HG03039 (cell line): Measurements from ENCODE around the gene IZUMO4.

Experiments used
- ATAC-seq: cut with Tn5 transposase; IDR thresholded peaks from one replicate; pipeline ENCODE4 v1.9.1; 2021; ENCODE audit warnings: mild to moderate bottlenecking, moderate library complexity; ENCODE audit not compliant: unreplicated experiment

IZUMO4 gene

GRCh38 chr19:2058570-2059421 lies 37.9 kb upstream of the IZUMO4 start:
- no peak for ATAC-seq

GRCh38 chr19:2059422-2060201 lies 37.1 kb upstream of the IZUMO4 start:
- ATAC-seq, result no peak

- peak; percentile 19 for ATAC-seq
These were observed 35.7 kb upstream of the IZUMO4 start for GRCh38 chr19:2060884-2061494.

- peak; percentile 60 for ATAC-seq
These were observed 35.0 kb upstream of the IZUMO4 start for GRCh38 chr19:2061495-2062388.

DNA sequence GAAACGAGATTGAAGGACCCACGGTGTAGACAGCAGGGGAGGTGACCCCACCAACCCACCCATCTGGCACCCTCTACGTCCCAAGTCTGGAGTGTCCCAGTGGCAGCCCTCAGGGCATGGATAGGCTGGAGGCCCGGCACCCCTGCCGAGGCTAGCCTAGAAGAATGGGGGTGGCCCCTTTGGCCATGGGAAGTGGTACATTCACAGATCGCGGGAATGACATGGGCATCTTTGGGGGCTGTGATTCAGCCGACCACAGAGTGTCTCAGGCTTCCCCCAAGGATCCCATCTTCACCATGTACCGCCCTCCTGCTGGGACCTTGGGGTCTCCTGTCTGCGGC lies 34.4 kb upstream of the IZUMO4 start:
- ATAC-seq, result no peak

- no peak for ATAC-seq
These were observed 33.9 kb upstream of the IZUMO4 start for GRCh38 chr19:2062770-2063169.

GRCh38 chr19:2063824-2064223 lies 32.9 kb upstream of the IZUMO4 start:
- no peak for ATAC-seq

- ATAC-seq, result no peak
These were observed 32.3 kb upstream of the IZUMO4 start for GRCh38 chr19:2064395-2064787.

GRCh38 chr19:2064788-2065524 lies 31.8 kb upstream of the IZUMO4 start:
- no peak for ATAC-seq

GRCh38 chr19:2070436-2070827 lies 26.3 kb upstream of the IZUMO4 start:
- no peak for ATAC-seq

GRCh38 chr19:2070986-2071673 lies 25.6 kb upstream of the IZUMO4 start:
- no peak for ATAC-seq

- ATAC-seq, result no peak
These were observed 23.8 kb upstream of the IZUMO4 start for GRCh38 chr19:2072757-2073551.

DNA sequence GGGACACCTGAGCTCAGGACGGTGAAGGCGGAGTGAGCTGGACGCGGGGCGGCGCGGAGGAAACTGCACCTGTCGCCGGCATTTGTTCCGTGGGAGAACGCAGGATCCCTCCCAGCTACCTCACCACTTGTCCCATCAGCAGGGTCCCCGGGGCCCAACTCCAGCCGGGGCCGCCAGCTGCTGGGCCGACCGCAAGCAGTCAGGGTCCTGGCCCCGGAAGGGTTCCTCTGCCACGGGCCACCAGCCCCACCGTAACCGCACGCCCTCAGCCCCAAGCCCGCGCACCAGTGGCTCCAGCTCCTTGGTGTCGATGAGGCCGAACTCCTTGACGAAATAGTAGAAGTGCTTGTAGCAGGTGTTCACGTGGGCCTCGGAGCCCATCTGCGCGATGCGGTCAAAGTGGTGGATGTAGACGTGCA lies 20.2 kb upstream of the IZUMO4 start:
- ATAC-seq, result no peak

DNA sequence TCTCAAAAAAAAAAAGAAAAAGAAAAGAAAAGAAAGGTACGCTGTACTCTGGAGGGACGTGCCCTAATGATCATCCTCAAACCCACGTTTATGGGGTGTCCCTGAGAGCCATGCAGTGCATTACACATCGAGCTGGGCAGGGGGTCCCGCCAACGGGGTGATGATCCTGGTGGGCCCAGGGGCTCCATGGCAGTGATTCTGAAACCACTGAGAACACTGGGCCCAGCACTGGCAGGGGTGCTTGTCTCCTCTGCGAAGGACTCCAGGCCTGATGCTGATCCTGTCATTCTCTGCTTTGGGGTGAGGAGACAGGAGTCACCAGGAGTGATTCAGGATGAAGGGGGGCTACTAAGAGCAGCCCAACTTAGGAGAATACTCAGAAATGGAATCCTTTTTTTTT lies 19.3 kb upstream of the IZUMO4 start:
- ATAC-seq, result no peak

DNA sequence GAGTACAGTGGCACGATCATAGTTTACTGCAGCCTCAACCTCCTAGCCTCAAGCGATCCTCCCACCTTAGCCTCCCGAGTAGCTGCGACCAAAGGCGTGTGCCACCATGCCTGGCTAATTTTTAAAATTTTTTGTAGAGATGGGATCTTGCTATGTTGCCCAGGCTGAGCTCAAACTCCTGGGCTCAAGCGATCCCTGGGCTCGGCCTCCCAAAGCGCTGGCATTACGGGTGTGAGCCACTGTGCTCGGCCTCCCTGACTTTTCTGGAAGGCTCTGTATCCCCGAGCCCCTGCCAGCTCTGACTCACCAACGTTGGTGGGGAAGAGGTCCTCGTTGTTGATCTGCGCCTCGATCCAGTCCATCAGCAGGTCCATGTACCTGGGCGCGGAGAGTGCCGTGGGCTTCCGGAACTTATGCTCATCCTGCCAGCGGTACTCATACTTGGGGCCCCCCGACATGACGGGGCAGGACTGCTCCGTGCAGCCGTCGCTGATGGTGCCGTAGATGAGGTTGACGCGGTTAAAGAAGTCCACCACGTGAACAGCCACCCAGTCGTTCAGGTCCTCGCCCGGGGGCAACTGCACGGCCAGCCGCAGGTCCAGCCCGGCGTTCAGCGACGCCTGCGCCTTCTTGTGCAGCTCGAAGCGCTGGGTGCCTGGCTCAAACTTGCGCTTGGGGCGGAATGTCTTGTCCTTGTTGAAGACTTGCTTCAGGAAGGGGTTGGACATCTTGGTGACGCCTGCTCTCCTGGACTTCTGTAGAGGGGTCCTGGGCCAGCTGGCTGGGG lies 18.7 kb upstream of the IZUMO4 start:
- no peak for ATAC-seq

DNA sequence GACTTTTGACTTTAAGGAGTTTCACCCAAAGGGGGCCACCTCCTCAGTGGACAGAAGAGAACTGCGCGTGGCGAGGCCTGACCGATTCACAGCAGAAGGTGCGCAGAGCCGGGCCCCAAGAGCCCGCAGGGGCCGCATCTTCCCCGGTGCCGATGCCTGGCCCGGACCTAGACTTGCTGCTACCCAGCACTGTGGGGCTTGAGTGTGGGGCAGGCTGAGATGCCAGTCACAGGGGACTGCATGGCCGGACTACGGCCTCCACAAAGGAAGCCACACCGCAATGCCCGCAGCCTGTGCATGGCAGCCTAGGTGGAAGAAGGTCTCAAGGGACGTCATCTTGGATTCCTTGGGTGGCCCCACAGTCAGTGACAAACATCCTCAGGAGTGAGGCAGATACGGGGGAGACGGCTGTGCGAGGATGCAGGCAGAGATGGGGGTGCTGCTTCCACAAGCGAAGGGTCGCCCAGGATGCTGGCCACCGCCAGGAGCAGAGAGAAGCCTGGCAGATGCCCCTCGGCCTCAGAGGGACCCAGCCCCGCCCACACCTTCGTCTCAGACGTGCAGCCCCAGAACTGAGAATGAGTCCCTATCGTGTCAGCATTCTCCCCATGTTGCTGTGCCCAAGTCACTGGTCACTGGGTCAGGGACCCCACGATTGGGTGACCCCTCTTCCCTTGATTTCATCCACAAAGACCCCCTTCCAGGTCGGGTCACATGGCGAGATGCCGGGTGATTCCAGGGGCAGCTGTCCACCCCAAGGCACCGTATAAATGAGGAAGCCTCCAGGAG lies 17.4 kb upstream of the IZUMO4 start:
- ATAC-seq, result no peak

DNA sequence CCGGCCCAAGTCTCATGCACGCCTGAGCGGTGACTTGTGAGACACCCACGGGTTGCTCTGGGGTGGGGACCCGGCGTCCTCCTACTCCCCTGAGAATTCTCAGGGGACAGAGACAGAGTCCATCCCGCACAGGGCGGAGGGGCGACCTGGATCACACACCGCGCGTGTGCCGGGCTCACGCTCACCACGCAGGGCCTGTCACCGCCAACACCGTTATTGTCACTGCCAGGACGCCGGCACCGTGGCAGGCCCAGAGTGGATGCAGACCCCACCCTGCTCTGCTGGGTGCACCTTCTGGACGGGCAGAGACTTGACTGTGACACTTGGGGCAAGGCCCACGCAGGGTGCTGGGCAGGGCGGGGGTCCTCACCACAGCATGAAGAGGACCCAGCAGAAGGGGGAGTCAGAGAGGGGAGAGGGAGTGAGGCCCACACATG lies 16.8 kb upstream of the IZUMO4 start:
- ATAC-seq, result no peak
